Measurements from ENCODE around the gene SPINK4. TPM values are rescaled to one million over a fixed set of nuclear protein-coding genes. Genes with fewer than 3 reads are reported as not detected.

Gene SPINK4
- total RNA-seq, 1 experiment from 2014 or later, result not detected

GRCh38 chr9:33193818-33194217 is 46.1 kb upstream of the SPINK4 start:
- no peak overlapping the region for H3K4me3 Mint-ChIP-seq
- CTCF ChIA-PET, result interaction anchor here (0.6 kb wide), 1 partner anchor 68 kb away, joined by 5 read pairs; no protein-coding TSS in a partner anchor
- H3K36me3 Mint-ChIP-seq, result no peaks in the 10 kb centered on the region
- no peak for DNase-seq (ENCODE audit: low spot score)
- no peak for TF ChIP-seq ERG (CRISPR knock-in tag; IDR thresholded peaks at IDR 0.05)
- TF ChIP-seq TEAD1 (CRISPR knock-in tag; IDR thresholded peaks at IDR 0.05), result no peak
- no peak for TF ChIP-seq USF2 (CRISPR knock-in tag; IDR thresholded peaks at IDR 0.05)
- TF ChIP-seq ZNF121 (CRISPR knock-in tag; IDR thresholded peaks at IDR 0.05), result no peak
- no peak for TF ChIP-seq IRF2 (CRISPR knock-in tag; IDR thresholded peaks at IDR 0.05; ENCODE audit: borderline replicate concordance, low read depth)
- no peak for TF ChIP-seq ZNF317 (CRISPR knock-in tag; IDR thresholded peaks at IDR 0.05; ENCODE audit: borderline replicate concordance, low read depth)
- H3K27me3 Mint-ChIP-seq (ENCODE audit: low read depth), result no peaks in the 10 kb centered on the region; the same call in 1 of the 2 replicates
- no peaks in the 10 kb centered on the region; the same call in 1 of the 2 replicates for H3K4me1 Mint-ChIP-seq
- POLR2A ChIA-PET, result no interaction called here
- H3K27ac Mint-ChIP-seq, result no peak overlapping the region
- ATAC-seq, result no peak
- no peaks in the 10 kb centered on the region for H3K9me3 Mint-ChIP-seq

- DNase-seq (ENCODE audit: low spot score) (no peak), ATAC-seq (no peak)
- Mint-ChIP-seq H3K4me1 (no peaks in the 10 kb centered on the region; the same call in 1 of the 2 replicates), H3K27ac (no peak overlapping the region), H3K27me3 (ENCODE audit: low read depth) (peaks cover 3% of the 10 kb centered on the region), H3K36me3 (no peaks in the 10 kb centered on the region), H3K9me3 (no peaks in the 10 kb centered on the region), H3K4me3 (no peak overlapping the region)
- TF ChIP-seq GRHL2 (CRISPR knock-in tag; IDR thresholded peaks at IDR 0.05; ENCODE audit: insufficient replicate concordance, severe bottlenecking) (no peak), MAX (CRISPR knock-in tag; IDR thresholded peaks at IDR 0.05) (no peak), ZNF219 (CRISPR knock-in tag; IDR thresholded peaks at IDR 0.05; ENCODE audit: borderline replicate concordance) (no peak), ZNF121 (CRISPR knock-in tag; IDR thresholded peaks at IDR 0.05) (no peak), MLX (CRISPR knock-in tag; IDR thresholded peaks at IDR 0.05) (no peak), AR (CRISPR knock-in tag; IDR thresholded peaks at IDR 0.05) (no peak), FOXP1 (CRISPR knock-in tag; IDR thresholded peaks at IDR 0.05; ENCODE audit: borderline replicate concordance) (no peak), FOXK1 (CRISPR knock-in tag; IDR thresholded peaks at IDR 0.05) (no peak), ZNF425 (CRISPR knock-in tag; conservative IDR thresholded peaks at IDR 0.05) (no peak), IRF1 (CRISPR knock-in tag; IDR thresholded peaks at IDR 0.05) (no peak), NR1H2 (CRISPR knock-in tag; IDR thresholded peaks at IDR 0.05) (no peak), OVOL2 (CRISPR knock-in tag; IDR thresholded peaks at IDR 0.05; ENCODE audit: borderline replicate concordance) (no peak), IRF2 (CRISPR knock-in tag; IDR thresholded peaks at IDR 0.05; ENCODE audit: borderline replicate concordance, low read depth) (no peak), CTCF (IDR thresholded peaks at IDR 0.05) (no peak), NR2C2 (CRISPR knock-in tag; IDR thresholded peaks at IDR 0.05) (no peak), ZNF263 (CRISPR knock-in tag; IDR thresholded peaks at IDR 0.05; ENCODE audit: low read depth) (no peak), ZNF138 (CRISPR knock-in tag; conservative IDR thresholded peaks at IDR 0.05) (no peak), TEAD4 (CRISPR knock-in tag; IDR thresholded peaks at IDR 0.05) (no peak)
- ChIA-PET CTCF (no interaction called here), POLR2A (no interaction called here)
These were observed 43.2 kb upstream of the SPINK4 start for GRCh38 chr9:33196736-33197135.
